ENCODE data around the gene TUBGCP3. TPM values are rescaled to one million over a fixed set of nuclear protein-coding genes. Genes with fewer than 3 reads are reported as not detected.
A peak's percentile ranks its signal among the peaks of the same experiment; 100 is the strongest.
"Not testable (repeated sequence)": the region's sequence is repeated elsewhere in the genome, so short reads cannot be mapped to it uniquely, and the experiment has no call there.

The TUBGCP3 gene, protein sequence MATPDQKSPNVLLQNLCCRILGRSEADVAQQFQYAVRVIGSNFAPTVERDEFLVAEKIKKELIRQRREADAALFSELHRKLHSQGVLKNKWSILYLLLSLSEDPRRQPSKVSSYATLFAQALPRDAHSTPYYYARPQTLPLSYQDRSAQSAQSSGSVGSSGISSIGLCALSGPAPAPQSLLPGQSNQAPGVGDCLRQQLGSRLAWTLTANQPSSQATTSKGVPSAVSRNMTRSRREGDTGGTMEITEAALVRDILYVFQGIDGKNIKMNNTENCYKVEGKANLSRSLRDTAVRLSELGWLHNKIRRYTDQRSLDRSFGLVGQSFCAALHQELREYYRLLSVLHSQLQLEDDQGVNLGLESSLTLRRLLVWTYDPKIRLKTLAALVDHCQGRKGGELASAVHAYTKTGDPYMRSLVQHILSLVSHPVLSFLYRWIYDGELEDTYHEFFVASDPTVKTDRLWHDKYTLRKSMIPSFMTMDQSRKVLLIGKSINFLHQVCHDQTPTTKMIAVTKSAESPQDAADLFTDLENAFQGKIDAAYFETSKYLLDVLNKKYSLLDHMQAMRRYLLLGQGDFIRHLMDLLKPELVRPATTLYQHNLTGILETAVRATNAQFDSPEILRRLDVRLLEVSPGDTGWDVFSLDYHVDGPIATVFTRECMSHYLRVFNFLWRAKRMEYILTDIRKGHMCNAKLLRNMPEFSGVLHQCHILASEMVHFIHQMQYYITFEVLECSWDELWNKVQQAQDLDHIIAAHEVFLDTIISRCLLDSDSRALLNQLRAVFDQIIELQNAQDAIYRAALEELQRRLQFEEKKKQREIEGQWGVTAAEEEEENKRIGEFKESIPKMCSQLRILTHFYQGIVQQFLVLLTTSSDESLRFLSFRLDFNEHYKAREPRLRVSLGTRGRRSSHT
- 32.9 TPM for total RNA-seq

DNA sequence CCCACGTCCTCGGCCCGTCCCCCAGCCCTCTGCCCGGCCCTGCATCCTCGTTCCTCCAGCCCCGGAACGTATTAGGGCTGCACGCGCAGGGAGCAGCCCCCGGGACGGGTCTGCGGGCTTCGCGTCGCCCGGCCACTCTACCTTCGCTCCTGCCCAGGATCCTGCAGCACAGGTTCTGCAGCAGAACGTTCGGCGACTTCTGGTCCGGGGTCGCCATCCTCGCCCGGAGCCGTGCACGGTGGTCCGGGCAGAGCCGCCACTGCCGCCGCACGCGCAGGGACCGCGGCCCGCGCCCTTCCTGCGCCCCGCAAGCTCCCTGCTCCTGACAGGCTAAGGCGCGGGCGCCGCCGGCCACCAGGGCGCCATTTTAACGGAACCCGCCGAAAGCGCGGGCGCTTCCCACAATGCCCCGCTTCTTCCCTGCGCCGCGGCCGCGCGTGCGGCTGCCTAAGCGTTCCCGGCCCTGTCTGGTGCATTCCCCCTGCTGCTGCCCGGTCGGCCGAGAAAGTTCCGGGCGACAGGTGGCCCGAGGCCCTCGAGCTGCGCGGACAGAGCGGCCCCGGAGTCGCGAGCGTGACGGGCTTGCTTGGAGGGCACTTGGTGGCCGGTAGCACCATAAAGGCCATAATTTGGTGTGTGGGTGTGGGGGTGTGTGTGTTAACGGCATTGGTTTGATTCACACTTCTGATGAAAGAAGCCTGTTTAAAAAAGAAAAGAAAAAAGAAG, at the start of gene TUBGCP3:
Gene TUBGCP3 (minus strand): TSS at position 390 of the 726 bp plus-strand sequence. CDS start 173 bp downstream, at position 217.
- peak; percentile 76 for DNase-seq

DNA sequence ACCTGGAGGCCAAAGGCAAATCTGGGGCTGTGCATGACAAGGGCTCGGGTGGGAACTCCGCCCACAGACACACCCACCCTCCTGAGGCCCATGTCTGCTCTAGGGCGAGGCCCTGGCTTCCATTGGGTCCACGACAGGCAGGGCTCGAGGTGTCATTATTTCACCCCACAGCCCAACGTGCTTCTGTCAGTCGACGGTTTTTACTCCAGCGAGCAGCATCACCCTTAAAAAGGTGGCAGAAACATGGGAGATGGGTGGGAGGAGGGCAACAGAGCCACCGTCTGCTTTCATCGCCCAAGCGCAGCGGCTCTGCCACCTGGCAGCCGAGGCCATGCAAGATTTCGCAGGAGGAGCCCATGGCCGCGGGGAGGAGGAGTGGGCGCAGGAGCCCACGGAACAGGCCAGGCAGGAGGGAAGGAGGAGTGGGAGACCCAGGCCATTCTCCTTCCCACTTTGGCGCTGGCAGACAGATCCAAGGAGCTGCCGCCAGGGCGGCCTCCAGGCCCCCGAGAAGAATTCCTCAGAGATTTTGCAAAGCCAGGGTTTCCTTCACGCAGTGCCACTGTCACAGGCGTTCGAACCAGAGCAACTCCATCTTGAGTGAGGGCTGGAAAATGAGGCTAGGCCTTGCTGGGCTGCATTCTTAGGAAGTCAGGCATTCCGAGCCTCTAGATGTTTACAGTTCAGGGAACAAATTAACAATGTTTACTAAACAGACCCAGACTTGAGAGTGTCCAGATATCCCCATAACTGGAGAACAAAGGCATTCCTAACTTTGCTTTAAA, 49.3 kb upstream of the TUBGCP3 start:
- DNase-seq = no peak

DNA sequence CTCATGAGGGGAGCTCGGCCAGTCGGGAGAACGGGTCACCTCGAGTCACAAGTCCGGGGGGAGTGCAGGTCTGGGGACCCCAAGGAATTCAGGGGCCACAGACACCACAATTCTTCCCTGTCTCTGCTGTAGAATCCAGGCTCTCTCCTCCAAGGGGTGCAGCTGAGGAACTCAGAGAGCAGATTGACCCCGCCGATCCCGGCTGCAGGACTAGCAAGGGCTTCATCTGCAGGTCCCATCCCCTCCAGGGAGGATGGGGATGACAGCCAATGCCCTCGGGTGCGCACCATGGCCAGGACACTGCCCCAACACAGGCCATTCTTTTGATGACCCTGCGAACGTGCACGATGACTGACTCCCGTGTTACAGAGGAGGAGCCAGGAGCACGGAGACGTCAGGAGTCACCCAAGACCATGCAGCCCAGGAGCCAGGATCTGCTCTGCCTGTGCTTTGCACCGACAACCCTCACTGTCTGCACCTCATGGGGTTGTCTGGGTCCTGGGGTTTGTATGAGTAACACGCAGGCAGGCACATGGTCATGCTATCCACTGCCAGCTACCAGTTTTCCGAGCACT, 48.5 kb upstream of the TUBGCP3 start:
- no peak for DNase-seq

DNA sequence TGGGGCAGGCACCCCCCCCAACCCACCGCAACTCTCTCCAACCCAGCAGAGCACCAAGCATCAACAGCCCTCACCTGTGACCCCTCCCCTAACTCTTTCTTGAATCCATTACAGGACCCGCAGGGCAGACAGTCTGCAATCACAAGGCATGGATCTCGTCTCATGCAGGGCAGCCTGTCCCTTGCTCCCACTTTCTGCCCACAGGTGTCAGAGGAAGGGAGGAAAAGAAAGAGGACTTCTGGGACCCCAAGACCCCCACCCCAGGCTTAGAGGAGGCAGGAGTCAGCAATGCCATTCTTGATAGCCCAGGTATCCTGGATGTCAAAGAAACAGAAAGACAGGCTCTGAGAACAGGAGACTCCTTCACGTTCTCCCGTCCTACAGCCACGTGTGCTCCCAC, 47.4 kb upstream of the TUBGCP3 start:
- DNase-seq = no peak

DNA sequence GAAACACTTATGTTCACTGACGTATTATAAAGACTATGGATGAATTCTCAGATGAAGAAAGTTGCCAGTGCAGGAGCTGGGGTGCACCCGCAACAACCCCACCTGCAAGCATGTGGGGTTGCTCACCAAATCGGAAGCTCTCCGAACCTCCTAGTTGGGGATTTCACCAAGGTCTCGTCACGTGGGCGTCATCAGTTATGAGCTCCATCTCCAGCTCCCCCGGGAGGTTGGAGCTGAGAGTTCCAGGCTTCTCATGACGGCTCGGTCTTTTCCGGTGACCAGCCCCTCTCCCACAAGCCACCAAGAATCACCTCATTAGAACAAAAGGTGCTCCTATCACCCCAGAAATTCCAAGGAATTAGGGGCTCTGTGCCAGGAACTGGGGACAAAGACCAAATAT, 46.1 kb upstream of the TUBGCP3 start:
- DNase-seq = no peak

DNA sequence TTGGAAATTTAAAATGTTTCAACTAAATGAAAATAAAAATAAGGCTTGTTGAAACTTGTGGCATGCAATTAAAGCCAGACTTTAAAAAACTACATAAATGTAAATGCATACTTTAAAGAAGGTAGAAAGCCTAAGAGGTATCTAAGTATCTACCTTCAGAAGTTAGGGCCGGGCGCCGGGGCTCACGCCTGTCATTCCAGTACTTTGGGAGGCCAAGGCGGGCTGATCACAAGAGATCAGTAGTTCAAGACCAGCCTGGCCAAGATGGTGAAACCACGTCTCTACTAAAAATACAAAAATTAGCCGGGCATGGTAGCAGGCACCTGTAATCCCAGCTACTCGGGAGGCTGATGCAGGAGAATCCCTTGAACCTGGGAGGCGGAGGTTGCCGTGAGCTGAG, 42.3 kb upstream of the TUBGCP3 start:
- DNase-seq = not testable (repeated sequence)

DNA sequence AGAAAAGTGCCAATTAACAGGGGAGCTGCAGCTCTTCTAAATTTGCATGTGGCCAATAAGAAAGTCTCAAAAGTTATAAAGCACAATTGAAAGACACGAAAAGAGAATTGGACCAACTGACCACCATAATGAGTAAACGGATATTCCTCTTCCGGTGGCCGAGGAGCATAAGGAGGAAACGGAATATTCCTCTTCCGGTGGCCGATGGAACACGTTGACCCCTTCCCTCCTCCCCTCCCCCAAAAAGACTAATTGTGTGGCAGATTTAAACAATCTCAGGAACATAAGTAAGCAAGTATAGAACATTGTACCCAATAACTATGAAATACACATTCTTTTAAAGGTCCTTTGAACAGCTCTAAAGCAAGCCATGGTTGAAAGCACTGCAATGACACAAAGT, 41.2 kb upstream of the TUBGCP3 start:
- DNase-seq = no peak

DNA sequence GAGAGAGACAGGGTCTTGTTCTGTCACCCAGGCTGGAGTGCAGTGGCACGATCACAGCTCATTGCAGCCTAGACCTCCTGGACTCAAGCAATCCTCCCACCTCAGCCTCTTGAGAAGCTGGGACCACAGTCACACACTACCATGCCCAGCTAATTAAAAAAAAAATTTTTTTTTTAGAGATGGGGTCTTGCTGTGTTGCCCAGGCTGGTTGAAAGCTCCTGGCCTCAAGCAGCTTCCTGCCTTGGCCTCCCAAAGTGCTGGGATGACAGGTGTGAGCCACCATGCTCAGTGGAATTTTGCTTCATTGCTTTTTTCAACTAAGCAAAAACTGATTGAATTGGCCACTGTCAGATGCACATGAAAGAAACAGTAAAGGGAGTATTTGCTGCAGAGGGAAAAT, 39.7 kb upstream of the TUBGCP3 start:
- not testable (repeated sequence) for DNase-seq

DNA sequence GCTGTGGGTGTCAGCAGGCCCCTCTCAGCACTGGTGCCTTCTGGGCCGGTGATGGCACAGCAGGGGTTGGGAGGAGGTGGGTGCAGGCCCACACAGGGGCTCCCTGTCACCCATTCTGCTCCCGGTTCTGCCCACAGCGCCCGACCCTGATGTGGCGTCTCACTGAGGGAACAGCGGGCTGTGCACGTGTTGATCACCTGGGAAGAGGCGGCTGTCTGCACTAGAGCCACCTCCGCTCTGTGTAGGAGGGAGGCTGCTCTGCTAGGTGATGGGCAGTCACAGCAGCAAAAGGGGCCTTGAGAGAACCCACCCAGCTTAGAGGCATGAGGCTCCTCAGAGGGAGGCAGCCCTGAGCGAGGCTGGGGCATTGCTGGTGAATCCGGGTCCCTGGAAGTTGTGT, 39.2 kb upstream of the TUBGCP3 start:
- DNase-seq = no peak

DNA sequence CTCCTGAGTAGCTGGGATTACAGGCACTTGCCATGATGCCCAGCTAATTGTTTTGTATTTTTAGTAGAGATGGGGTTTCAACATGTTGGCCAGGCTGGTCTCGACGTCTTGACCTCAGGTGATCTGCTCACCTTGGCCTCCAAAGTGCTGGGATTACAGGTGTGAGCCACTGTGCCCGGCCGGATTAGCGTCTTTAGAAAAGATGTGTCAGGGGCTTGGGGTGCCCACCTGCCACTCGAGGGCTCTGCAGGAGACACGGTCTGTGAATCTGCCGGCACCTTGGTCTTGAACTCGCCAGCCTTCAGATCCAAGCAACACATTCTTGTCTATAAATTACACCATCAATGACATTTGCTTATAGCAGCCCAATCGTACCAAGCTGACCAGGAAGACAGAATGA, 38.8 kb upstream of the TUBGCP3 start:
- no peak for DNase-seq

DNA sequence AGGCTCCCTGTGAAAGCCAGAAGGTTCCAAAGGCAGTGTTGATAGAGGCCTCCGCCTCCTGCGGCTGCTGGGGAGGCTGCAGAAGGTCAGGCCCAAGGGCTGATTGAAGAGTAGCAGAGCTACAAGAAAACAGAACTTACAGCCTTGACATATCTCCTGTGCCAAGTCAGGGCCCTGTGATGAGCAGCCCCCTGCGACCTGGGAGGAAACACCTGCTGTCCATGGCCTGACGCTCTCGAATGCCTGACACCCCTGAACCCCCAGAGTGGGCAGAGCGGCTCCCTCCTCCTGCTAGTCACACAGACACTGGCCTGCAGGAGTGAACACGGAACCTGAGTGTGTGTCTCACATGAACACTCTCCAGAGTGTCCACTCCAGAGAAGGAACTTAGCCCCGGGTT, 38.2 kb upstream of the TUBGCP3 start:
- DNase-seq = no peak

DNA sequence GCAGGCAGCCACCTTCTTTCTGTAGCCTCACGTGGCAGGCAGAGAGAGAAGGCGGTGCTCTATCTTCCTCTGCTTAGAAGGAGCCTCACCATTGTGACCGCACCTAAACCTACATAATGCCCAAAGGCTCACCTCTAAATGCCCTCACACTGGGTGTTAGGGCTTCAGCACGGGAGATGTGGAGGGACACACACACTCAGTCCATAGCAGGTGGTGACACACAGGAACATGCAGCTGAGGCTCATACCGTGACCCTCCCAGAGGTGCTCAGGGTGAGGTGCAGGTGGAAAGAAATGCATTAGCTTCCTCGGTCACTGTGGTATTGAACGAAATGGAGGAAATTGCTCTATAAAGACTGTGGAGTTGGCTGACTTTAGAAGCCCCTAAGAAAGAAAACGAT, 37.7 kb upstream of the TUBGCP3 start:
- DNase-seq = no peak

DNA sequence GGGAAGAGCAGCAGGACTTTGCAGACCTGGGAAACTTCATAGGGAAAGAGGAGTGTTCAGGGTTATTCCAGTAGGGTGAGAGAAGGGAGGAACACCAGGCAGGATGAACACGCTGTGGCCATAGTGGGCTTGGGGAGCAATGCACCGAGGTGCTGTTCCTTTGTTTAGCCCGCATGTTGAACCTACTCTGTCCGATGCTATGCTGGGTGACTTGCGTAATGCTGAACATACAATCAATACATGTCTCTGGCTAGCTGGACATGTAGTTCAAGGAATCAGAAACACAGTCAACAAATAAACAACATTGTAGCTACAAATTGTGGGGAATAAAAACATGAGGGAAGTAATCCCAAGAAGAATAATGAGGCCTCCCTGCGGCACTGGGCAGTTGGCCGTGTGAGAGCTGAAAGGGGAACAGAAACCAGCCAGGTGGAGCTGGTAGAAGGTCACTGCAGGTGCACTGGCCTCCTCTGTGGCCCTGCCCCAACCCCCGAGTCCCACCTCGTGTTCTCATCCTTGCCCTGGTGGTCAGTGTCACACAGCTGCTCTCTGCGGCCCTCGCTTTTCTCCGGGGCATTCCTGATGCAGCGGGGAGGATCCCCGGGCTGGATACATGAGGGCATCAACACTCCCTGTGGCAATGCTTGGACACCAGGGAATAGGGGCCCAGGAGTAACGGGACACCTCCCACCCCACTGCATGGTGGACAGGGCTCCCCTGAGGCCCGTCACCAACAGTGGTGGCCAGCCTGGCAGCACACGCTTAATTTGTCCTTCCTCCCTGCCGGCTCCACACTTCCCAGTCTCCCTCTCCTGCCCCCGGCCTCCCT, 36.9 kb upstream of the TUBGCP3 start:
- no peak for DNase-seq

DNA sequence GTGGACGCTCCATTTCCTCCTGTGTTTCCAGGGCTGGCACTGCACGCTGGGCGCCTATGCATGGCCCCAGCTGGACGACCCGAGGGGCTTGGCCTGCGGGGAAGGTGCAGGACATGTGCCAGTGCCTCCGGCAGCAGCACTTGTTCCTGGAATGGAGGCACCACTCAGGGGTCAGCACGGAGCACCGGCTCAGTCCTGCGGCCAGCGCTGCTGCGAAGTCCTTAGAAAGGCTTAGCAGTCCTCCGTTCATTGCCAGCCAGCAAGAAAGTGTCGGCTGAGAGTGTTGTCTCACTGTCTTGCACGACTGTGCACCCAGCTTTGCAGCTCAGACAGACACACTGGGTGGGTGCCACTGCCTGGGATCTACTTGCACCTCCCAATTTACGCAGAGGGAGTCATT, 36.1 kb upstream of the TUBGCP3 start:
- DNase-seq = no peak

DNA sequence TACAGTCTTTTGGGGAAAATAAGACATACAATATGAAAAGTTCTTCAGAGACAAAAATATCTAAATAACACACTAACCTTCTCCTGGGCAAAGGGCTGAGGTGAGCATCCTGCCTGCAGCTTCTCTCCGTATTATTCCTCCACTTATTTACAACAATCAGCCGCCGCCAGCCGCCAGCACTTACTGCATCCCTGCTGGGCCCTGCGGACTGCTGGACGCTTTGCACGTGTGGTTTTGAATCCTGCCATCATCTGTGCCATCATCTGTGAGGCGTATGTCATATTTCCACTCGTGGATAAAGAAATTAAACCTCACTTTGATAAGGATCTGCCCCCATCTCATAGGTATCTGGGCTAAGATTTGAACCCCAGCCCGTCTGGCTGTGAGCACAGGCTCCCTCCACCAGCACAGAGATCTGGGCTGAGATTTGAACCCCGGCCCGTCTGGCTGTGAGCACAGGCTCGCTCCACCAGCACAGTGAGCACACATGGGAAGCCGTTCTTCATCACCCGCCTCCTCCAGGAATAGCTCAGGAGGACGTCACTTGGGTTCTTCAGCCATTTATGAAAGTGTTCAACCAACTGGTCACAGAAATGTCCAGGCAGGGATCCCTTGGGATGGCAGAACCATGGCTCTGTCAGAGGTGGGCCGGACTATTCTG, 35.2 kb upstream of the TUBGCP3 start:
- DNase-seq = no peak

DNA sequence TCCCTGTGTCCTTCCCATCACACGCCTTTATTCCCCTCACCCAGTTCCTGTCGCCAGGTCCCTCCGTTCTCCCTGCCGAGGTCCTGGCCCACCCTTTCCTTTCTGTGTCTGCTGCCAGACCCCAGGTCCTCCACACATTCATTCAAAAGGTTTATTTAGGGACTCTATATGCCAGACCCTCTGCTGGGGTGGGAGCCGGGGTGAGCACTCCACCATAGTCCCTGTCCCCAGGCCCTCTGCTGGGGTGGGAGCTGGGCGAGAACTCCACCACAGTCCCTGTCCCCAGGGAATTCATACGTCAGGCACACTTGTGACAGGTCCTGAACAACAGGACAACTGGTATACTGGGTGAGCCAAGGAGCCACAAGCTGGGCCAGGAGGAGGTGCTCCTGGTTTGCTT, 34.4 kb upstream of the TUBGCP3 start:
- DNase-seq = no peak

DNA sequence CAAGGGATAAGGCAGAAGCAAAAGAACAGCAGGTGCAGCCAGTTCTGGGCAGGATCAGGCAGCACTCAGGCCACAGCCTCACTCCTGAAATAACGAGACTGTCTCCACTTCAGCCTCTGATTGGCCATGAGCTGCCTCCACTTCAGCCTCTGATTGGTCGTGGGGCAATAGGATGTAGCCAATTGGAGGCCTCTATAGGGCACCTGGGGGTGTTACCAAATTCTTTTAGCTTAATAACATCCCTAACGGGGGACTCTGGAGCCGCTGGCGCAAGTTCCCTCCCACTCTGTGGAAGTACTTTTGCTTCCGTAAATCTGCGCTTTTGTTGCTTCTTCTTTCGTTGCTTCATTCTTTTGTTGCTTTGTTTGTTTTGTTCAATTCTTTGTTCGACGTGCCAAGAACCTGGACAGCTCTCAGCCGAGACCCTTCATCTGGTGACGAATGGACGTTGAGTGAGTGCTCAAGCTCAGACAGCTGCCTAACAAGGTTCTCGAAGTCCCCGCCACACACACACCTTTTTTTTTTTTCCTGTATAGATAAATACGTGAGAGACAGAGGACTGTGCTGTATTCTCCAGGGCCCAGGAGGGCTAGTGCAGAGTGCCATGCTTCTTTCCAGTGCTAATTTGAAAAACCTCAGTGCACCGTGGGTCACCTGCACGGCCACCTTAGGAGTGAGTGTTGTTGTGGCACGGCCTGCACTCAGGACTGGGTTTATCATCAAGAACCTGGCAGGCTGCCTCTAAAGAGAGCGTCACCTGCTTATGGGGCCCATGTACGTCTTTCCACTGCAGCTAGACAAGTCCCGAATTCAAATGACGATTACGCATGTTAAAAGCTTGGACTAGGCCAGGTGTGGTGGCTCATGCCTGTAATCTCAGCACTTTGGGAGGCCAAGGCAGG, 32.0 kb upstream of the TUBGCP3 start:
- no peak for DNase-seq

DNA sequence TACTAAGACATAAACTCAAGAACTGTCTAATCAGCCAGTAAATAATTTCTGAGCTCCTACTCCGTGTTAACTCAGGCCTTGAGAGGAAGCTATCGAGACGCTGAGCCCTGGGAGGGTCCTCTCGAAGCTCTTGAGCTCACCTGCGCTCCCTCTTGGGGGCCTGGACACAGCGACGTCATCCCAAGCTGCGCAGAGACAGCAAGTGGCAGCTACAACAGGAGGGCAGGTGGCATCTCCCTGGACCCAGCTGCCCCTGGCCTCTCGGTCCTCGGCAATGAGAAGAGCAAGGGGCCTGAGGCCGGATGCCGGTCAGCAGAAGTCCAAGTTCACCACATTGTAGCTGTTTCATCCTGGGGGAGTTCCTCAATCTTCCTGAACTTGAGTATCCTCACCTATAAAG, 30.5 kb upstream of the TUBGCP3 start:
- DNase-seq = no peak

All from occipital lobe (tissue), 2 donors.